K562 (cell line): ENCODE results near the gene ADGRA3. TPM values are rescaled to one million over a fixed set of nuclear protein-coding genes. Genes with fewer than 3 reads are reported as not detected.

ENCODE experiments used
- ATAC-seq: fragments of 200-7000 bp; cut with Tn5 transposase; 3 replicates; pipeline ENCODE4 v1.9.1; 2020; ENCODE audit warnings: moderate library complexity
- BruUV-seq: library from RNA; stranded (reverse); fragments of 400-500 nt; replicated peaks from 2 replicates; lab custom pipeline; 2021; lab: Mats Ljungman, UMichigan
- CTCF ChIA-PET: fragments of 300-600 bp; formaldehyde crosslinking; extraction: SDS; loops from one replicate; lab custom pipeline; 2021; ENCODE audit warnings: low intra/inter-chr PET ratio; lab: Yijun Ruan, JAX
- POLR2A ChIA-PET: fragments of 300-600, 350-650 bp; sonication (Branson Sonifier 250); formaldehyde crosslinking; extraction: SDS; loops from one replicate; lab custom pipeline; 2021; ENCODE audit warnings: antibody characterized with exemption, inconsistent platforms; lab: Yijun Ruan, JAX
- DNase-seq, 4 experiments: peaks; one replicate each; pipeline versions ENCODE4 v3.0.0 to v3.0.0-alpha.2; 2011 to 2018; ENCODE audit warnings: low spot score in 3 of 4, mixed read lengths in 3 of 4; ENCODE audit errors: extremely low read depth in 1 of 4
- FAIRE-seq: peaks from 2 replicates; lab custom pipeline; 2011; peaks lifted over from hg19 to GRCh38; lab: Jason Lieb, UNC
- H2AFZ ChIP-seq: 2 replicates; pipeline ENCODE4 v1.6.0; 2011; ENCODE audit warnings: low read depth, low read length, control low read depth, inconsistent platforms
- H3K27ac ChIP-seq: fragments of 200-600 bp; 3 replicates; pipeline ENCODE4 v1.8.0; 2011; ENCODE audit warnings: low read depth, mild to moderate bottlenecking, control low read depth, inconsistent platforms, low read length, moderate library complexity, mixed read lengths; ENCODE audit errors: extremely low read depth
- H3K27me3 ChIP-seq, 2 experiments: fragments of 300-600 bp in 1 of 2; 2 replicates in 1 of 2; 3 replicates in 1 of 2; pipeline versions ENCODE4 v1.6.0 to v1.8.0; 2011; ENCODE audit warnings: inconsistent platforms in 2 of 2, low read length in 2 of 2, mild to moderate bottlenecking in 1 of 2, mixed read lengths in 1 of 2, moderate library complexity in 1 of 2; ENCODE audit not compliant: control insufficient read depth in 2 of 2, insufficient read depth in 2 of 2
- H3K36me3 ChIP-seq: fragments of 300-600 bp; 3 replicates; pipeline ENCODE4 v1.8.0; 2011; ENCODE audit warnings: mild to moderate bottlenecking, low read length, inconsistent platforms; ENCODE audit not compliant: control insufficient read depth, insufficient read depth
- H3K4me1 ChIP-seq, 2 experiments: fragments of 200-600 bp in 1 of 2; replicated peaks in 1 of 2; 2 replicates in 1 of 2; 3 replicates in 1 of 2; pipeline versions ENCODE4 v1.5.1 to v1.8.0; 2011; ENCODE audit warnings: inconsistent platforms in 2 of 2, low read length in 2 of 2, mild to moderate bottlenecking in 1 of 2, mixed read lengths in 1 of 2, moderate library complexity in 1 of 2; ENCODE audit not compliant: control insufficient read depth in 2 of 2, insufficient read depth in 2 of 2
- H3K4me2 ChIP-seq: 2 replicates; pipeline ENCODE4 v1.6.1; 2011; ENCODE audit warnings: low read length, control low read depth, inconsistent platforms, mixed read lengths; ENCODE audit not compliant: insufficient read depth
- H3K4me3 ChIP-seq: fragments of 200-600 bp; sonication (generic), shearing (Covaris generic); 2 replicates; pipeline ENCODE4 v1.5.1; 2016; ENCODE audit warnings: control low read depth, inconsistent platforms
- H3K79me2 ChIP-seq: fragments of 200-600 bp; 3 replicates; pipeline ENCODE4 v1.8.0; 2011; ENCODE audit warnings: low read length, inconsistent platforms; ENCODE audit not compliant: control insufficient read depth, insufficient read depth
- H3K9ac ChIP-seq, 2 experiments: 2 replicates each; pipeline versions ENCODE4 v1.6.0 to v1.6.1; 2011; ENCODE audit warnings: low read depth in 2 of 2, low read length in 2 of 2, control low read depth in 1 of 2, inconsistent platforms in 1 of 2, mild to moderate bottlenecking in 1 of 2, mixed read lengths in 1 of 2; ENCODE audit not compliant: insufficient read depth in 1 of 2
- H3K9me1 ChIP-seq: one replicate; pipeline ENCODE4 v1.6.0; 2011; ENCODE audit warnings: inconsistent platforms, mild to moderate bottlenecking, low read length, moderate library complexity; ENCODE audit not compliant: control insufficient read depth, insufficient read depth
- H3K9me3 ChIP-seq: replicated peaks from 2 replicates; pipeline ENCODE4 v1.5.1; 2011; ENCODE audit warnings: low read depth, low read length, inconsistent platforms; ENCODE audit not compliant: control insufficient read depth, insufficient read depth
- H4K20me1 ChIP-seq: replicated peaks from 2 replicates; pipeline ENCODE4 v1.6.1; 2011; ENCODE audit warnings: low read length, inconsistent platforms, mixed read lengths; ENCODE audit not compliant: control insufficient read depth, insufficient read depth
- RAD21 ChIP-seq, 2 experiments: fragments of 250-450 bp in 1 of 2; fragments of 450-650 bp in 1 of 2; sonication (Bioruptor Pico) in 1 of 2; formaldehyde crosslinking in 1 of 2; IDR thresholded peaks in 1 of 2; conservative IDR thresholded peaks in 1 of 2; 2 replicates each; pipeline versions ENCODE4 v1.4.0 to v1.8.0; 2020 to 2022; ENCODE audit warnings: mild to moderate bottlenecking in 2 of 2, moderate library complexity in 1 of 2
- XRCC3 ChIP-seq: fragments of 450-650 bp; IDR thresholded peaks from 2 replicates; pipeline ENCODE4 v1.6.1; 2017; ENCODE audit warnings: mild to moderate bottlenecking, moderate library complexity
- WGBS: fragments of 100-300 bp; shearing (Covaris generic); methylation state at CpG from one replicate; pipeline ENCODE4 v1.1.6; 2016; ENCODE audit warnings: low coverage, mixed read lengths; ENCODE audit not compliant: insufficient coverage; ENCODE audit errors: missing lambda C conversion rate; 5-methylcytosine and 5-hydroxymethylcytosine counted together
- in situ Hi-C: fragments of 300-500 bp; cut with MboI; formaldehyde crosslinking; loops from 4 replicates; pipeline ENCODE4 v1.15.0; 2018; ENCODE audit warnings: inconsistent platforms, mixed read lengths
- intact Hi-C: fragments of 100-400 bp; cut with micrococcal nuclease; formaldehyde crosslinking; loops from 2 replicates; pipeline ENCODE4 v1.14.2; 2022
- polyA plus RNA-seq, 8 experiments: library from polyadenylated mRNA; depleted of rRNA in 4 of 8; stranded (reverse) in 5 of 8; unstranded in 3 of 8; fragments of >200 nt; fragmentation: Nextera tagmentation in 2 of 8; fragmentation: Illumina TruSeq in 1 of 8; extraction: Ambion mirVana in 2 of 8; extraction: Trizol in 1 of 8; gene quantifications; 2 replicates each; pipeline versions ENCODE4 v1.2.1 to v1.2.3, GENCODE V29; 2011 to 2014; ENCODE audit warnings: inconsistent platforms in 1 of 8, missing spikeins in 1 of 8
- total RNA-seq, 7 experiments: library from RNA; depleted of rRNA in 6 of 7; stranded (reverse); fragments of >200 nt in 6 of 7; fragmentation: Illumina TruSeq in 2 of 7; extraction: Trizol in 2 of 7; gene quantifications; 2 replicates each; pipeline versions ENCODE4 v1.2.1 to v1.2.3, GENCODE V29; 2011 to 2021; ENCODE audit warnings: low replicate concordance in 1 of 7
- TF ChIP-seq, protein P1 (sequence below), 3 experiments: IDR thresholded peaks in 2 of 3; conservative IDR thresholded peaks in 1 of 3; 2 replicates each; pipeline ENCODE4 v1.5.1; 2011 to 2012; ENCODE audit warnings: low read length in 3 of 3, mild to moderate bottlenecking in 3 of 3, control low read depth in 2 of 3, improper control_type of control experiment in 1 of 3, inconsistent platforms in 1 of 3, low read depth in 1 of 3, mixed read lengths in 1 of 3, moderate library complexity in 1 of 3; ENCODE audit not compliant: insufficient read depth in 2 of 3

Gene ADGRA3
- total and polyA plus RNA-seq, 9 of the 15 experiments (the other 6 are each of a cell fraction or from before 2014, with no cell fraction given), result 0.06 to 2.3 (median 0.27) TPM; not detected in 3

DNA sequence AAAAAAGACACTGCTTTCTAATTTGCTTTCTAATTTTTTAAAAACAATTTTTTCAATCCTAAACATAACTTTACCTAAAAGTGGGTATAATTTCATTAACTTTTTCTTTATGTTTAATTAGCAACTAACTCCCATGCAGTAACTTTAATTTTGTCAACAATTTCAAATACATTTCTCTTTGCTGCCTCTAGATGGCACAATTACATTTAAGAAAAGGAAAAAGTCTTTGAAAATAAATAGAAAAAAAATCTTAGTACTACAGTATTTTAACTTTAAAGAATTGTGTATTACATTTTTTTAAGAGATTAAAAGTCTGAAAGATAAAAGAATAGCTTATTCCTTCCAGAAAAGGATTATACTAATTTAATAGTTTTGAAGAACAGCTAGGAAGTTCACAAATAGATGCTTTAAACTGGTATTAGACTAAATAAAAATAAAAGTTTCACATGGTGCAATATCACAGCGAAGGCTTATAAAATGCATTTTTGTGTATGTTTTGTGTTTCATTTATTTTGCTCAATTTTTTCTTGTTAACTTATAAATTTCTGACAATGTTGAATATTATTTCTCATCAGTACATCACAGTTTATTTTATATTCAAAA lies 105.1 kb downstream of the ADGRA3 start:
- Histone ChIP-seq H3K27ac (no peak overlapping the region), H3K27me3 (no peaks in the 10 kb centered on the region), H3K36me3 (no peaks in the 10 kb centered on the region), H4K20me1 (no peaks in the 10 kb centered on the region), H3K9me1 (no peaks in the 10 kb centered on the region), H3K4me2 (no peak overlapping the region), H3K79me2 (no peaks in the 10 kb centered on the region), H3K4me3 (no peak overlapping the region), H3K9me3 (no peaks in the 10 kb centered on the region), H2AFZ (no peak overlapping the region), H3K9ac (no peak overlapping the region), H3K4me1 (no peaks in the 10 kb centered on the region)
- no peak for TF ChIP-seq XRCC3
- TF ChIP-seq, protein P1, sequence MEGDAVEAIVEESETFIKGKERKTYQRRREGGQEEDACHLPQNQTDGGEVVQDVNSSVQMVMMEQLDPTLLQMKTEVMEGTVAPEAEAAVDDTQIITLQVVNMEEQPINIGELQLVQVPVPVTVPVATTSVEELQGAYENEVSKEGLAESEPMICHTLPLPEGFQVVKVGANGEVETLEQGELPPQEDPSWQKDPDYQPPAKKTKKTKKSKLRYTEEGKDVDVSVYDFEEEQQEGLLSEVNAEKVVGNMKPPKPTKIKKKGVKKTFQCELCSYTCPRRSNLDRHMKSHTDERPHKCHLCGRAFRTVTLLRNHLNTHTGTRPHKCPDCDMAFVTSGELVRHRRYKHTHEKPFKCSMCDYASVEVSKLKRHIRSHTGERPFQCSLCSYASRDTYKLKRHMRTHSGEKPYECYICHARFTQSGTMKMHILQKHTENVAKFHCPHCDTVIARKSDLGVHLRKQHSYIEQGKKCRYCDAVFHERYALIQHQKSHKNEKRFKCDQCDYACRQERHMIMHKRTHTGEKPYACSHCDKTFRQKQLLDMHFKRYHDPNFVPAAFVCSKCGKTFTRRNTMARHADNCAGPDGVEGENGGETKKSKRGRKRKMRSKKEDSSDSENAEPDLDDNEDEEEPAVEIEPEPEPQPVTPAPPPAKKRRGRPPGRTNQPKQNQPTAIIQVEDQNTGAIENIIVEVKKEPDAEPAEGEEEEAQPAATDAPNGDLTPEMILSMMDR (IDR thresholded peaks at IDR 0.05 in 2 of 3, conservative IDR thresholded peaks at IDR 0.05 in 1 of 3; ENCODE audit: insufficient read depth in 2 of 3, low read depth in 1 of 3, low read length in 3 of 3), result peak in 2 of 3 experiments; percentile 10 to 46; a peak in 3 of 6 replicates
- peak; percentile 46 to 53 for TF ChIP-seq RAD21 (CRISPR knock-in tag; conservative IDR thresholded peaks at IDR 0.05 in 1 of 2, IDR thresholded peaks at IDR 0.05 in 1 of 2)
- 0% methylated on average over 1 of the region's 1 CpG for WGBS
- DNase-seq (no peak), FAIRE-seq (no peak), ATAC-seq (no peak)
- no TSS peak for BruUV-seq
- in situ Hi-C loops (loop anchor here (10.0 kb wide), 1 partner anchor 284 kb away; the partner anchor contains the start of gene GBA3), intact Hi-C loops (loop anchor here (1.0 to 10.0 kb wide), 2 partner anchors 280 to 724 kb away; no protein-coding TSS in a partner anchor)
- POLR2A ChIA-PET, result interaction anchor here (0.7 kb wide), 1 partner anchor 442 kb away, joined by 4 read pairs; no protein-coding TSS in a partner anchor
- CTCF ChIA-PET, result interaction anchor here (1.2 kb wide), 1 partner anchor 280 kb away, joined by 5 read pairs; no protein-coding TSS in a partner anchor
